HAP-1 (cell line): ENCODE measurements around the gene PES1.

ENCODE experiments used
- DNase-seq, 2 experiments: peaks; one replicate each; pipeline ENCODE4 v3.0.0-alpha.2; 2016 to 2020; ENCODE audit warnings: low spot score in 2 of 2
- H3K27me3 ChIP-seq: fragments of 250-450 bp; sonication (Bioruptor Pico); 2 replicates; pipeline ENCODE4 v1.5.1; 2020; ENCODE audit warnings: low read depth, mild to moderate bottlenecking, moderate library complexity
- H3K36me3 ChIP-seq: fragments of 250-450 bp; sonication (Bioruptor Pico); replicated peaks from 2 replicates; pipeline ENCODE4 v1.5.1; 2020; ENCODE audit warnings: mild to moderate bottlenecking
- H3K4me1 ChIP-seq: fragments of 250-450 bp; sonication (Bioruptor Pico); 2 replicates; pipeline ENCODE4 v1.5.1; 2020; ENCODE audit warnings: mild to moderate bottlenecking
- H3K4me3 ChIP-seq: fragments of 250-450 bp; sonication (Bioruptor Pico); 2 replicates; pipeline ENCODE4 v1.5.1; 2020; ENCODE audit warnings: mild to moderate bottlenecking, moderate library complexity
- H3K9me3 ChIP-seq: fragments of 250-450 bp; sonication (Bioruptor Pico); 2 replicates; pipeline ENCODE4 v1.5.1; 2020; ENCODE audit warnings: mild to moderate bottlenecking, moderate library complexity
- in situ Hi-C: fragments of 300-500 bp; cut with MboI; formaldehyde crosslinking; loops from 3 replicates; pipeline ENCODE4 v1.14.3; 2020; ENCODE audit warnings: low sequenced_read_pairs, inconsistent platforms, mixed read lengths

The PES1 gene

DNA sequence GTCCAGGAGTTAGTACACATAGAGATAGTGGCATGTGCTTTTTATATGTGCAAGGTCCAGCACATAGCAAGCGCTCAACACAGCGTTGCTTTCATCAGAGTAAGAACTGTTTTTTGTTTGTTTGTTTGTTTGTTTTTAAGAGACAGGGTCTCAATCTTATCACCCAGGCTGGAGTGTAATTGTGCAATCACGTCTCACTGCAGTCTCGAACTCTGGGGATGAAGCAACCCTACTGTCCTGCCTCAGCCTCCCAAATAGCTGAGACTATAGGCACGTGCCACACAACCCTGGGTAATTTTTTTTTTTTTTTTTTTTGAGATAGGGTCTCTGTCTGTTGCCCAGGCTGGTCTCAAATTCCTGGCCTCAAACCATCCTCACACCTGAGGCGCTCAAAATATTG, 26.1 kb upstream of the PES1 start:
- no peak for DNase-seq
- in situ Hi-C loops: no loop called here

DNA sequence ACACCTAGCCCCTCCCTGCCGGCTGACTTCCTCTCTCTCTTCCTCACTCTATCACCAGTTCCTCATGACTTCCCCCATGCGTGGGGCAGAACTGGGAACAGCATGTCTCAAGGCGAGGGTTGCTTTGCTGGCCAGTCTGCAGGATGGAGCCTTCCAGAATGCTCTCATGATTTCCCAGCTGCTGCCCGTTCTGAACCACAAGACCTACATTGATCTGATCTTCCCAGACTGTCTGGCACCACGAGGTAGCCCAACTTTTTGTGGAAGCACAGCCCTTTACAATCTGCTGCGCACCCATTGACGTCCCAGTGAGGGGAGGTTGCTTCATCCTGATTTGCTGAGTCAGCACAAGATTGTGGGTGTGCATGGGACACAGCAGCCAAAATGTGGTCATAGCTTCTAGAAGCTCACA, 23.8 kb upstream of the PES1 start:
- Histone ChIP-seq H3K4me3 (no peak overlapping the region), H3K27me3 (no peaks in the 10 kb centered on the region), H3K9me3 (no peaks in the 10 kb centered on the region), H3K4me1 (no peaks in the 10 kb centered on the region), H3K36me3 (no peaks in the 10 kb centered on the region)
- in situ Hi-C loops: no loop called here
- no peak for DNase-seq

More for the DNA sequence above, 26.1 kb upstream of the PES1 start:
- H3K4me3 ChIP-seq: no peak overlapping the region
- no peaks in the 10 kb centered on the region for H3K4me1 ChIP-seq
- no peaks in the 10 kb centered on the region for H3K36me3 ChIP-seq
- H3K27me3 ChIP-seq: no peaks in the 10 kb centered on the region
- no peaks in the 10 kb centered on the region for H3K9me3 ChIP-seq

DNA sequence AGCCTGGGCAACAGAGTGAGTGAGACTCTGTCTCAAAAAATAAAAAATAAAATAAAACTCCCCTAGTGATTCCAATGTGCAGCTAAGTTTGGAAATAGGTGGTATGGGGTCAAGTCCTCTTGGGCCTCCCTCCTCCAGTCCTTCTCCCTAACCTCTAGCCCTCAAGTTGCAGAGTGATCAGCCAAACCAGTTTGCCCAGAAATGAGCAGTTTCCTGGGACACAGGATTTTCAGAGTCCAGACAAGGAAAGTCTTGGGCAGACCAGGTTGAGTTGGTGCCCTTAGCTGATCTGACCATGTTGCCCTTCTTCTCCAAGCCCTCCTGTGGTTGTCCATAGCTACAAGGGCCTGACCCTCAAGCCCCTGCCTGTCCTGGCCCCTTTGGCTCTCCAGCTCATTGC, 23.2 kb upstream of the PES1 start:
- no peak overlapping the region for H3K4me3 ChIP-seq

DNA sequence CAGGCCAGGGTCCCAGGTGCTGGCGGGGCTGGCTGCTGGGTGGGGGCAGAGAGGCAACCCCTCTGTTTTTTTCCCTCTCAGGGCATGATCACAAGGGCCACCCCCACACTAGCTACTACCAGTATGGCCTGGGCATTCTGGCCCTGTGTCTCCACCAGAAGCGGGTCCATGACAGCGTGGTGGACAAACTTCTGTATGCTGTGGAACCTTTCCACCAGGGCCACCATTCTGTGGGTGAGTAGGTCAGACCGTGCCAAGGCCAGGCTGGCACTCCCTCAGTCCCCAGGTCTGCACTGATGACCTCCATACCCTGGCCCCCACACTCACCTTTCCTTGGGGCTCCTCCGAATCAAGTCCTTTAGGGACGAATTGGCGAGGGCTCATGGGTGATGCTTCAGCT, 22.6 kb upstream of the PES1 start:
- Histone ChIP-seq H3K9me3 (no peaks in the 10 kb centered on the region), H3K4me1 (no peaks in the 10 kb centered on the region), H3K27me3 (no peaks in the 10 kb centered on the region), H3K36me3 (no peaks in the 10 kb centered on the region), H3K4me3 (no peak overlapping the region)
- no peak for DNase-seq
- in situ Hi-C loops: no loop called here

More for the DNA sequence above, 23.2 kb upstream of the PES1 start:
- no peaks in the 10 kb centered on the region for H3K9me3 ChIP-seq
- H3K36me3 ChIP-seq: no peaks in the 10 kb centered on the region
- no peak for DNase-seq
- no peaks in the 10 kb centered on the region for H3K4me1 ChIP-seq
- no peaks in the 10 kb centered on the region for H3K27me3 ChIP-seq
- in situ Hi-C loops: no loop called here

DNA sequence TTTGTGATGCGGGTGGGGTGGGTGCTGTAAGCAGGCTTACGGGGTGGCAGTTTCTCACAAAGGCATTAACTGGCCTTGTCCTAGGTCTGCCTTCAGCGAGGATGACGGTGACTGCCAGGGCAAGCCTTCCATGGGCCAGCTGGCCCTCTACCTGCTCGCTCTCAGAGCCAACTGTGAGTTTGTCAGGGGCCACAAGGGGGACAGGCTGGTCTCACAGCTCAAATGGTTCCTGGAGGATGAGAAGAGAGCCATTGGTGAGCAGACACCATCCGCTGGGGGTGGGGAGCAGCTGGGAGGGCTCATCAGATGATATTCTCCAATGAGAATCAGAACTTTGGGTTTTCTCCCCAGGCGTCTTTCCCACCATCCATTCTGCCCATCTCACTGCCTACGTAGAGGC, 21.1 kb upstream of the PES1 start:
- in situ Hi-C loops: no loop called here
- Histone ChIP-seq H3K27me3 (no peaks in the 10 kb centered on the region), H3K9me3 (no peaks in the 10 kb centered on the region), H3K4me1 (no peaks in the 10 kb centered on the region), H3K4me3 (no peak overlapping the region), H3K36me3 (no peaks in the 10 kb centered on the region)
- DNase-seq: no peak

DNA sequence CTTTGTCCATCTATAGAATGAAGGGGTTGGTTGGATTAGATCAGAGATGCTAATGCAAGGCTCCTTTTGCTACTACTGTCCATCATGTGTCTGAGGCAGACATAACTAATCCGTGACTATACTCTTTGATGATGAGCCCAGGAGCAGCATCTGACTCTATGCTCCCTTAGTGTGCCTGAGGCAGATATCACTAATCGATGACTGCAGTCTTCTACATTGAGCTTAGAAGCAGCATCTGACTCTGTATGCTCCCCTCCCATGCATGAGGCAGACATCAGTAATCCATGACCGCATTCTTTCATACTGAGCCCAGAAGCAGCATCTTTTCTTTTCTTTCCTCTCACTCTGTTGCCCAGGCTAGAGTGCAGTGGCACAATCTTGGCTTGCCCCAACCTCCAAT, 19.5 kb upstream of the PES1 start:
- no peaks in the 10 kb centered on the region for H3K9me3 ChIP-seq
- no peaks in the 10 kb centered on the region for H3K36me3 ChIP-seq
- H3K27me3 ChIP-seq: no peaks in the 10 kb centered on the region
- no peak for DNase-seq
- in situ Hi-C loops: no loop called here
- peaks cover 5% of the 10 kb centered on the region for H3K4me1 ChIP-seq
- no peak overlapping the region for H3K4me3 ChIP-seq

DNA sequence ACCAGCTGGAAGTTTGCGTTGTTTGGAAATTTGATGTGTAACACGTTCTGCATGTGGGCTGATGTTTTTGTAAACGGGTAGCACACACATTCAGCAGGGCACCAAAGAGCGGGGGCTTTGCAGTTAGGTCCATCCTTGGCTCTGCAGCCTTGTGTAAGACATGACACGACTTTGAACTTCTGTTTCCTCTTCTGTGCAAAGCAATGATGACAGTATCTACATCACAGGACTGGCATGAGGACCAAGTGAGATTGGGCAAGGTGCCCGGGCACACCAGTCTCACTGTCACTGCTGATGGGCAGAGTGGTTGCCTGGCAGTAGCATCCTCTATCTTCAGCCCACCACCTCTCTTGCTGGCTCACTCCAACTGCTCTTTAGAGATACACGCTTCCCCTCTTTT, 18.6 kb upstream of the PES1 start:
- DNase-seq: no peak
- in situ Hi-C loops: no loop called here
- H3K27me3 ChIP-seq: no peaks in the 10 kb centered on the region
- no peaks in the 10 kb centered on the region for H3K36me3 ChIP-seq
- no peaks in the 10 kb centered on the region for H3K9me3 ChIP-seq
- peaks cover 11% of the 10 kb centered on the region for H3K4me1 ChIP-seq
- no peak overlapping the region for H3K4me3 ChIP-seq

DNA sequence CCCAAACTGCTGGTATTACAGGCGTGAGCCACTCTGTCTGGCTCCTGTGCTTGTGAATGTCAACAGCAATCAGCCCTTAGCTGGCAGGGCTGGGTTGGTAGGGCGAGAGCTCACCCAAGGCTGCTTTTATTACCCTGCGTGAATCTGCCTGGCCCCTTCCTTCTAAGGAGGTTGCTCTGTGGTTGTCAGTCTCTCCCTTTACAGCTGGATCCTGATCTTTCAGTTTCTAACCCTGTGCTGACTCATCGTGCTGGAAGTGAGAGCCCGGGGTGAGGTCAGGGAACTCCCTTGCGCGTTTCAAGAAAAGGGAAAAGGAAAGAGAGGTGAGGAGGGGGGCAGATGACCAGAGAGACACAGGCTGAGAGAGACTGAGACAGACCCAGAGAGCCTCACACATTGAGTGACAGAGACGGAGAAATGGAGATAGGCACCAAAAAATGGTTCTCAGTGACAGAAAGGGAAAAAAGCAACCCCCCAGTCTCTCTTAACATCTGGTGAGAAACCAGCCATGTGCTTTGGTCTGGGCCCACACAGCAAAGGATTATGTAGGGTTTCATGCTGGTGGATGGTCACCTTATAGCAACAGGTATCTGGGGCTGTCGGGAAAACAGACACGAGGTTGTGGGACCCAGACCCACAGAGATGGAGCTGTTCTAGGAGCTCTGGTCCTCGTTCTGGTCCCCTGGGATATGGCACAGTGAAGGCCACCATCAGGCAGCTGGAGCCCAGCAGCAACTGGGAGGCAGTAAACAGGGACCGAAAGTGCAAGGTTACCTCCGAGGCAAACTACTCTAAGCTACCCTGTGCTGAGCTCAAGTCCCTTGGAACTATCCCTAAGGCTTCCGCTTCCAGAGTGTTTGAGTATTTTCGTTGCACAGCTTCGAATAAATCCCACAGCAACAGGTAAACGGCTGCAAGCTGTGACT, 17.8 kb upstream of the PES1 start:
- Histone ChIP-seq H3K4me3 (no peak overlapping the region), H3K36me3 (no peaks in the 10 kb centered on the region), H3K9me3 (no peaks in the 10 kb centered on the region), H3K27me3 (no peaks in the 10 kb centered on the region), H3K4me1 (peaks cover 11% of the 10 kb centered on the region)
- in situ Hi-C loops: no loop called here
- DNase-seq: no peak

DNA sequence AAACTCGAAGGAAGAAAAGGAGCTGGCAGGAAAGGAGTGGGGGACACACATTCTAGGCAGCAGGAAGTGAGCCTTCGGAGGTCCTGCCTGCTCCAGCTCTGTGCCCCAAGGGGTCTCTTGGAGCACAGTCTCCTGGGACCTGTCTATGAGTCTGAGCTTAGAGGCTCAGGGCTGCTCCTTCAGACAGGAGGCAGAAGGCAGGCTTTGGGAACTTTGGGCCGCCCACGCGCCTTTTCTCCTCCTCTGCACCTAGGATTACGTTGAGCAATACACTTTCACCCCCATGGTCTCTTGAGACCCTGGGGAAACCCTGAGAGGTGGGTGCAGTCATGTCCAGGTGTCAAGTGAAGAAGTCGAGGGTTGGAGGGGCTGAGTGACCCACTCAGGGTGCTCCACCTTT, 16.2 kb upstream of the PES1 start:
- Histone ChIP-seq H3K4me1 (peaks cover 11% of the 10 kb centered on the region), H3K27me3 (no peaks in the 10 kb centered on the region), H3K36me3 (no peaks in the 10 kb centered on the region), H3K4me3 (no peak overlapping the region), H3K9me3 (no peaks in the 10 kb centered on the region)
- in situ Hi-C loops: no loop called here
- DNase-seq: no peak

DNA sequence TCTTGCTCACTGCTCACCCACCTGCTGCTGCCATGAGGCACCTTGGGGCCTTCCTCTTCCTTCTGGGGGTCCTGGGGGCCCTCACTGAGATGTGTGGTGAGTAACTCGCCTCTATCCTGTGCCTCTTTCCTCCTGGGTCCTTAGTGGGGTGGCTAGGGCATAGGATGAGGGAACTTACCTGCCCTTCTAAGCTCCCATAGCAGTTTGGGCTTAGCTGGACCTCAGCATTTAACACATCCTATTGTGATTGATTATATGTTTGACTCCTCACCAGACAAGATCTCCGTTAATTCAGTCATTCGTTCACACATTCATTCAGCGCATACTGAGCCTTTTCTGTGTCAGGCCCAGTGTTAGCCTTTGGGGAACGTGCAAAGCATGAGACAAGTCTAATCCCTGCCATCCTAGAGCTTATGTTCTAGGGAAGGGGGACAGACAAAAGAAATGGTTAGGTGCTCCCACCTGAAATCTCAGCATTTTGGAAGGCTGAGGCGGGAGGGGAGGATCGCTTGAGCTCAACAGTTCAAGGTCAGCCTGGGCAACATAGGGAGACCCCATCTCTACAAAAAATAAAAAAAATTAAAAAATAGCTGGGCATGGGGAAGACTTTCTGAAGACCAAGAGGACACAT, 15.7 kb upstream of the PES1 start:
- peak overlapping the region; percentile 42 for H3K4me3 ChIP-seq
- H3K4me1 ChIP-seq: peaks cover 11% of the 10 kb centered on the region
- no peaks in the 10 kb centered on the region for H3K36me3 ChIP-seq
- DNase-seq: no peak
- no peaks in the 10 kb centered on the region for H3K27me3 ChIP-seq
- in situ Hi-C loops: no loop called here
- no peaks in the 10 kb centered on the region for H3K9me3 ChIP-seq

DNA sequence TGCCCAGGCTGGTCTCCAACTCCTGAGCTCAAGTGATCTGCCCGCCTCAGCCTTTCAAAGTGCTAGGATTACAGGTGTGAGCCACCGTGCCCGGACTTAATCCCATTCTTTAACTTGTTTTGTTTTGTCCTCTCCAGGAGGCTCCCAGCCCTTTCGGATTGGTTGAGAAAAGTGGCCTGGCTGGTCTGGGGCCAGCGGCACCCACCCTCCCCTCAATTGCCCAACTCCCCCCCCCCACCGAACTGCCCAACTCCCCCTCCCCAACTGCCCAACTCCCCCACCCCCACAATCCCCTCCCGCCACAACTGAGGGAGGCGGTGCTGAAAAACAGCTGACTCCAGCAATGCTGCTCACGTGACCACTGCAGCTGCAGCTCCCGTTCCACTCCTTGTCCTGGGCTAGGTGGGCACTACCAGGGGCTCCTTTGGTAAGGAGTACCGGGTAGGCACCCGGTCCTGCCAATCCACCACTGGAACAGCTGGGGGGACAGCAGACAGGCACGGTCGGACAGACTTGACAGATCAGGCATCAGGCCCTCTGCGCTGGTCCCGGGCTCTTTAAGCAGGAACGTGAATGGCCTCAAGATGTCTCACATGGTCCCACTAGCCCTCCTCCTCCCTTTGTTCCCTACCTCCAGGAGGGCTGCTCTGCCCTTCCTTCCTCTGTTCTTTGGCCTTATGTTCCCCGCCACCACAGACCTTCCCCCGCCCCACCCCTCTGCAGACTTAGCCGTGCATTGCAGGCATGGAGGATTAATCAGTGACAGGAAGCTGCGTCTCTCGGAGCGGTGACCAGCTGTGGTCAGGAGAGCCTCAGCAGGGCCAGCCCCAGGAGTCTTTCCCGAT, 15.0 kb upstream of the PES1 start, which contains the start of gene TCN2:
TCN2 (plus strand) TSS at position 720 of the 845 bp plus-strand sequence. CDS start 158 bp downstream, outside the sequence.
- in situ Hi-C loops: no loop called here
- Histone ChIP-seq H3K27me3 (no peaks in the 10 kb centered on the region), H3K36me3 (no peaks in the 10 kb centered on the region), H3K9me3 (no peaks in the 10 kb centered on the region), H3K4me1 (peaks cover 11% of the 10 kb centered on the region), H3K4me3 (peak within 1 kb of the TSS; percentile 42)
- DNase-seq: peak; percentile 70 to 82

DNA sequence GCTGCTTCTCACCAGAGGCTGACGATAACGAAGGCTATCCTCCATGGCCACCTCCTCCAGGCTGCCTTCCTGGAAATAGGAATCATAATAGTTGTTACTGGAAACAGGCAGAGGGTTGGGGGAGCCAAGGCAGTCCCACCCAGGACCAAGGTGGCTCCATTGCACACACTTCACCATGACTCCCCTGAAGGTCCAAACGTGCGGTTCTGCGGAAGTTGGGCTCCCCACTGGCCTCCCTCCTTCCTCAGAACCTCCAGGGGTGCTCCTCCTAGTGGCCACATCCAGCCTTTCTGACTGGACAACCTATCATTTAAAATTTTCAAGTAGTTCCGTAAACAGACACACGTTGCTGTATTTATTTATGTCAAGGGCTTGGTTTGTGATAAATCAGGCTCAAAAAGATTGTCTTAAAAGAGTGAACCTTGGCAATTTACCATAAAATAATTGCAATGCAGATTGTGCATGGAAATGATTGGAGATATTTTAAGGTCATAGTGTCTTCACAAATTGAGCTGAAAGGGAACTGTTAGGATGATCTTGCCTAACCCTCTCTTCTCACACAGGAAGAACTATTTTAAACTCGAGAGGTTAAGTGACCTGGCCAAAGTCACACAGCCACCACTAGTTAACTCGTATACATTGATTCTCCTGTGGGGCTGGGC, 13.9 kb upstream of the PES1 start:
- Histone ChIP-seq H3K27me3 (no peaks in the 10 kb centered on the region), H3K9me3 (no peaks in the 10 kb centered on the region), H3K4me3 (peak overlapping the region; percentile 14), H3K4me1 (peaks cover 11% of the 10 kb centered on the region), H3K36me3 (no peaks in the 10 kb centered on the region)
- in situ Hi-C loops: no loop called here
- peak; percentile 40 to 68 for DNase-seq

DNA sequence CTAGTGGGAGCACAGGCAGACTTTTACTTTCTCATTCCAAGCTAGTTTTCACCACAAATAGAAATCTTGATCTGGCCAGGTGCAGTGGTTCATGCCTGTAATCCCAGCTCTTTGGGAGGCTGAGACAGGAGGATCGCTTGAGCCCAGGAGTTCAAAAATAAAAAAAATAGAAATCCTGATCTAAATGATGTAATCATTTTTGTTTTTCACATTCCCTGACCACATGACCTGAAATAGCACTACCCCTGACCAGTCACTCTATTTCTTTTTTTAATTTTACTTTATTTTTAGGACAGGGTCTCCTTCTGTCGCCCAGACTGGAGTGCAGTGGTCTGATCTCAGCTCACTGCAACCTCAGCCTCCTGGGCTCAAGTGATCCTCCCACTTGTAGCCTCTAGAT, 13.0 kb upstream of the PES1 start:
- no peak overlapping the region for H3K4me3 ChIP-seq
- in situ Hi-C loops: no loop called here
- no peaks in the 10 kb centered on the region for H3K9me3 ChIP-seq
- H3K36me3 ChIP-seq: no peaks in the 10 kb centered on the region
- no peak for DNase-seq
- peaks cover 11% of the 10 kb centered on the region for H3K4me1 ChIP-seq
- H3K27me3 ChIP-seq: no peaks in the 10 kb centered on the region
